ENCODE measurements around the gene CADM2.

CADM2 gene

GRCh38 chr3:84984429-84984828, 25.6 kb downstream of the CADM2 start:
- TF ChIP-seq CTCF (IDR thresholded peaks at IDR 0.05) (no peak), ZFX (IDR thresholded peaks at IDR 0.05; ENCODE audit: borderline replicate concordance) (no peak)
- H3K27ac ChIP-seq: no peak overlapping the region

DNA sequence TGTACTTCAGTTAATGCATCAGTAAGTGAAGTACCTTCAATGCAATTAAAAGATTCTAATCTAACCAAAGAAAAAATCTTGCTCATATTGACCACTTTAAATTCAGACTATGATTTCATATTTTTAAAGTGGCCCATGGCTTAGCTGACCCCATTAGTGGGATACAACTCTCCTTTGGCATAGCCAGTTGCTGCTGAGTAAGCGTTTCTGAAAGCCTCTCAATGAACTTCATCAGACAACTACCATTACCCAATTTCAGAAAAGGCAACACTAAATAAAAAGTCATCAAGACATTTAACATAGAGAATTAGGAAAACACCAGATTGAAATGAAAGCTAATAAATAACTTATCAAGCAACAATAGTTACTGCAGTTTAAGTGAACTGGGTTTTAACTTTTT, 27.0 kb downstream of the CADM2 start:
- H3K27ac ChIP-seq: no peak overlapping the region
- TF ChIP-seq ZFX (IDR thresholded peaks at IDR 0.05; ENCODE audit: borderline replicate concordance) (no peak), CTCF (IDR thresholded peaks at IDR 0.05) (no peak)

GRCh38 chr3:84987706-84988504, 29.1 kb downstream of the CADM2 start:
- H3K27ac ChIP-seq: no peak overlapping the region
- TF ChIP-seq ZFX (IDR thresholded peaks at IDR 0.05; ENCODE audit: borderline replicate concordance) (no peak), CTCF (IDR thresholded peaks at IDR 0.05) (no peak)

DNA sequence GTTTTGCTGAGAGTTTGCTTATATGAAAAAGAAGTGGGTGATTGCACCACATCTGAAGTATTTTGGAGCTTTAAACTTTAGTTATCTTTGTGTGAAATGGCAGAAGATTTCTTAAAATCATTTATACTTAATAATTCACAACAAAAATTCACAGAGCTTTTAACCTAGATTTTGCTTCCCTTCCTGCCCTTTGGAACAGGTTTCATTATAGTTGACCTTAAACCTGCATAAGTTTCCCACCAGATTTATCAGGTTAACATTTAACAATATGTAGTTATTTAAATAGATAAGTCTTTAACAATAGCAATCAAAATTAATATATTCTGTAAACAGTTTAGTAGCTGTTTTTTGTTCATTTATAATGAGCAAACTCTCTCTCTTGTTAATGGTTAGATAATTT, 30.3 kb downstream of the CADM2 start:
- H3K27ac ChIP-seq: no peak overlapping the region
- no peak for TF ChIP-seq CTCF (IDR thresholded peaks at IDR 0.05)
- no peak for TF ChIP-seq ZFX (IDR thresholded peaks at IDR 0.05; ENCODE audit: borderline replicate concordance)

DNA sequence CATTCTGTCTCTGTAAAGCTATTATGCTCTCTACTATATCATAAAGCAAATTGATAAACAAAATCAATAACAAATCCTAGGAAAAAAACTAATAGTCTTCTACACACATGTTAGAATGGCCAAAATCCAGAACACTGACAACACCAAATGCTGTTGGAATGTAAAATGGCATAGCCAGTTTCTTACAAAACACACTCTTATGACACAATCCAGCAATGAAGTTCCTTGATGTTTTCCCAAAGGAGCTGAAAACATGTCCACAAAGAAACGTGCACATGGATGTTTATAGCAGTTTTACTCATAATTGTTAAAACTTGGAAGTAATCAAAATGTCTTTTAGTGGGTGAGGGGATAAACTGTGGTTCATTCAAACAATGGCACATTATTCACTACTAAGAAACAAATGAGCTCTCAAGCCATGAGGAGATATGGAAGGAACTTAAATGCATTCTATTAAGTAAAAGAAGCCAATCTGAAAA, 32.7 kb downstream of the CADM2 start:
- no peak overlapping the region for H3K27ac ChIP-seq
- no peak for TF ChIP-seq ZFX (IDR thresholded peaks at IDR 0.05; ENCODE audit: borderline replicate concordance)
- no peak for TF ChIP-seq CTCF (IDR thresholded peaks at IDR 0.05)

- TF ChIP-seq ZFX (IDR thresholded peaks at IDR 0.05; ENCODE audit: borderline replicate concordance) (no peak), CTCF (IDR thresholded peaks at IDR 0.05) (no peak)
- H3K27ac ChIP-seq: no peak overlapping the region
Measured at GRCh38 chr3:84993956-84994355, 35.2 kb downstream of the CADM2 start.

DNA sequence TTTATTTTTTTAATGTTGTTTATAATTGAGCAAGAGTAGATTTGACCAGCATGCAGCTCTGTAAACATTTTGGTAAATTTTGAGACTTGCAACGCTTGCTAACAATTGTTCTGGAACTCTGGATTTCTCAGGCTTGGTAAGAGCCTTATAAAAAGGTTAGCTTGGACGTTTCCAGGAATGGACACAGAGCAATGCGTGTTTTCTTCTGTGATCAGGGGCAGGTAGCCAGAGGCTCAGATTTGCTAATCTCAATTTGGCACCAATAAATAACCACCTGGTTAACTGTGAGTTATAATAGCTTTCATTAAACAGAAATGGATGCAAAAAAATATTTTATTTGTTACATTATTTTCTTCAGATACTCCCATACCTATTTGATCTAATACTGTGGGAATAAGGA, 39.8 kb downstream of the CADM2 start:
- TF ChIP-seq CTCF (IDR thresholded peaks at IDR 0.05) (no peak), ZFX (IDR thresholded peaks at IDR 0.05; ENCODE audit: borderline replicate concordance) (no peak)
- H3K27ac ChIP-seq: no peak overlapping the region
